Activated B cell treated with CpG ODN at 0.5 μM for 24 hours (primary cell): ENCODE measurements around the gene MARK3. TPM values are rescaled to one million over a fixed set of nuclear protein-coding genes. Genes with fewer than 3 reads are reported as not detected.

Experiments used
- ATAC-seq: fragments of 200-7000 bp; cut with Tn5 transposase; one replicate; pipeline ENCODE4 v1.10.0; 2021; ENCODE audit warnings: low read depth, mild to moderate bottlenecking, moderate library complexity
- CTCF ChIA-PET: fragments of 350-600 bp; sonication (Branson Sonifier 250); formaldehyde crosslinking; loops from one replicate; lab custom pipeline; 2021; ENCODE audit warnings: antibody characterized with exemption; lab: Charles Lee
- POLR2A ChIA-PET: fragments of 350-600 bp; sonication (Branson Sonifier 250); formaldehyde crosslinking; loops from one replicate; lab custom pipeline; 2021; ENCODE audit warnings: antibody characterized with exemption; lab: Charles Lee
- DNase-seq: peaks from one replicate; pipeline ENCODE4 v3.0.0; 2022
- H3K27ac Mint-ChIP-seq: one replicate; pipeline ENCODE4 v1.8.0; 2020; ENCODE audit warnings: mixed read lengths
- H3K27me3 Mint-ChIP-seq: one replicate; pipeline ENCODE4 v1.8.0; 2021; ENCODE audit warnings: mixed read lengths
- H3K36me3 Mint-ChIP-seq: one replicate; pipeline ENCODE4 v1.8.0; 2021; ENCODE audit warnings: low read depth, mixed read lengths
- H3K4me1 Mint-ChIP-seq: one replicate; pipeline ENCODE4 v1.8.0; 2021; ENCODE audit warnings: mixed read lengths
- H3K4me3 Mint-ChIP-seq: one replicate; pipeline ENCODE4 v1.8.0; 2020; ENCODE audit warnings: mild to moderate bottlenecking, mixed read lengths
- H3K9me3 Mint-ChIP-seq: one replicate; pipeline ENCODE4 v1.8.0; 2020; ENCODE audit warnings: mixed read lengths
- CTCF ChIP-seq: fragments of 200-600 bp; IDR thresholded peaks from one replicate; pipeline ENCODE4 v1.8.0; 2022; ENCODE audit warnings: antibody characterized with exemption, mild to moderate bottlenecking
- intact Hi-C: fragments of 100-400 bp; cut with micrococcal nuclease; formaldehyde crosslinking; loops from one replicate; pipeline ENCODE4 v1.15.1; 2024
- total RNA-seq: library from RNA; stranded (reverse); gene quantifications from 2 replicates; pipeline ENCODE4 v1.2.3, GENCODE V29; 2022

Gene MARK3
- total RNA-seq, 1 donor from 2014 or later = 110 TPM

- H3K9me3 Mint-ChIP-seq = no peaks in the 10 kb centered on the region
- H3K4me1 Mint-ChIP-seq = peaks cover 2% of the 10 kb centered on the region
- no peak for TF ChIP-seq CTCF
- peaks cover 4% of the 10 kb centered on the region for H3K36me3 Mint-ChIP-seq
- intact Hi-C loops = loop anchor here (5.0 kb wide), 1 partner anchor 471 kb away; no protein-coding TSS in a partner anchor
- ATAC-seq (no peak), DNase-seq (no peak)
- ChIA-PET CTCF (interaction anchor here (1.1 to 7.0 kb wide), 3 partner anchors 29 to 48 kb away, joined by 5 to 70 read pairs (median 5); no protein-coding TSS in a partner anchor), POLR2A (no interaction called here)
- H3K27me3 Mint-ChIP-seq = no peaks in the 10 kb centered on the region
- no peak overlapping the region for H3K27ac Mint-ChIP-seq
- H3K4me3 Mint-ChIP-seq = no peak overlapping the region
Measured at GRCh38 chr14:103548463-103549351, 163.5 kb downstream of the MARK3 start.

GRCh38 chr14:103549361-103550311, 164.4 kb downstream of the MARK3 start:
- Mint-ChIP-seq H3K27ac (no peak overlapping the region), H3K27me3 (no peaks in the 10 kb centered on the region), H3K9me3 (no peaks in the 10 kb centered on the region), H3K4me1 (peaks cover 2% of the 10 kb centered on the region), H3K36me3 (peaks cover 4% of the 10 kb centered on the region), H3K4me3 (no peak overlapping the region)
- ChIA-PET POLR2A (interaction anchor here (1.4 kb wide), 1 partner anchor 31 kb away, joined by 3 read pairs; no protein-coding TSS in a partner anchor), CTCF (interaction anchor here (7.0 kb wide), 1 partner anchor 29 kb away, joined by 70 read pairs; no protein-coding TSS in a partner anchor)
- intact Hi-C loops = loop anchor here (5.0 kb wide), 1 partner anchor 472 kb away; no protein-coding TSS in a partner anchor
- TF ChIP-seq CTCF = no peak
- ATAC-seq (no peak), DNase-seq (no peak)

DNA sequence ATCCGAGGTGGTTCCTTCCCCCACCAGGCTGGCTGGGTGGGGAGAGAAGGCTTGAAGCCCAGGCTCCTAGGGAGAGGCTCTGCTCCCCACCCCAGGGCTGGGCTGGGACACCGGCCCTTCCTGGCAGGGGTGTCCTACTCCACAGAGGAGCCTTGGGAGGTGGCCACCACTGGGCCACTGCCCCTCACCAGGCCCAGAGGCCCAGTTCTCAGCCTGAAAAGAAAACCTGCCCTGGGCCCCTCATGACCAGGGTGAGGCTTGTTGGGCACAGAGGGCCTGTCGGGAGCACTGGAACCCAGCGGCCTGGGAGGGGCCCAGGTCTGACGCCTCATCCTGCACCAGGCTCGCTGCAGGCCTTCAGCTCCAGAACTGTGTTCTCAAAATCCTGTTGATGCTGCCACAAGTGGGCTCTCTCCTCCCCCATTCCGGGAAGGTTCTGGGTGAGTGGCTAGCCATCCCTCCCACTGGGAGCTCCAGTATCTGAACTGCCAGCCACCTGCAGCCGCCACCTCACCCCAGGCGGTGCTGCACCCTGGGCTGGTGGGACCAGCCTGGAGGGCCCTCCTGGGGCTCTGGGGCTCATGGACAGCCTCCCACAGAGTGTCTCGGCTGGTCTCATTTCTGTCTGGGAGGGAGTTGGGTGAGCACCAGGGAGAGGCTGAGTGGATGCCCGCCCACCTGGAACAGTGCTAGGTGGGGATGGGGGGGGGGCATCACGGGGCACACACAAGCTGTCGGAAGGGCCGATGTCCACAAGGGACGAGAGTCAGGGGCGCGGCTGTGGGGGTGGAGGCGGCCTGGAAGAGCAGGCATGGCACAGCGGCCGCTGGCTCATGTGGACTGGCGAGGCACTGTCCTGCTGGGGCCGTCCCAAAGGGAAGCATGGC, 165.5 kb downstream of the MARK3 start:
- H3K4me3 Mint-ChIP-seq = no peak overlapping the region
- H3K27ac Mint-ChIP-seq = no peak overlapping the region
- ATAC-seq (no peak), DNase-seq (no peak)
- H3K4me1 Mint-ChIP-seq = peaks cover 2% of the 10 kb centered on the region
- intact Hi-C loops = no loop called here
- no peaks in the 10 kb centered on the region for H3K9me3 Mint-ChIP-seq
- H3K36me3 Mint-ChIP-seq = peaks cover 9% of the 10 kb centered on the region
- CTCF ChIA-PET = interaction anchor here (1.2 kb wide), 1 partner anchor 32 kb away, joined by 3 read pairs; no protein-coding TSS in a partner anchor
- POLR2A ChIA-PET = interaction anchor here (1.2 to 1.4 kb wide), 2 partner anchors 24 to 32 kb away, joined by 3 read pairs; no protein-coding TSS in a partner anchor
- TF ChIP-seq CTCF = no peak
- no peaks in the 10 kb centered on the region for H3K27me3 Mint-ChIP-seq

DNA sequence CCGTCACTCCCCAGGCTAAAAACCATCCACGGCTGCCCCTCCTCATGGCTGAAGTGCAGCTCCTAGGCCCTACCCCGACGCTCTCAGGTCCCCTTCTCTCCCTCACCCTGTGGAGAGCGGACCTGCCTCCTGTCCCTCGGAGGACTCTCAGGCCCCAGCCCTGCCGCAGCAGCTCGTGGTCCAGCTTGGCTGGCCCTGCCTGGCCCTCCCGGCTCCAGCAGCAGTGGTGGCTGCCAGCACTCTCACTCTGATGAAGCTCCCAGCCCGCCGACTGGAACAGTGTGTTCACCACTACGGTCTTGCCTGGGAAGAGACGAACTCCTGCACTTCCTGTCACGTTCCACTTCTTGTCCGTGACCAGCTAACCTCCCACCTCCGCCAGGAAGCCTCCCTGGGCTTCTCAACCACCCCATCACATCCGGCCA, 166.1 kb downstream of the MARK3 start:
- Mint-ChIP-seq H3K9me3 (no peaks in the 10 kb centered on the region), H3K4me1 (peaks cover 2% of the 10 kb centered on the region), H3K27me3 (no peaks in the 10 kb centered on the region), H3K27ac (no peak overlapping the region), H3K4me3 (no peak overlapping the region), H3K36me3 (peaks cover 9% of the 10 kb centered on the region)
- DNase-seq (no peak), ATAC-seq (no peak)
- TF ChIP-seq CTCF = no peak
- CTCF ChIA-PET = interaction anchor here (1.0 to 1.2 kb wide), 2 partner anchors 30 to 32 kb away, joined by 3 read pairs; no protein-coding TSS in a partner anchor
- intact Hi-C loops = no loop called here
- POLR2A ChIA-PET = interaction anchor here (1.2 kb wide), 1 partner anchor 24 kb away, joined by 3 read pairs; no protein-coding TSS in a partner anchor
